Right cardiac atrium (tissue), 5 donors: ENCODE measurements around the gene PPIH. TPM values are rescaled to one million over a fixed set of nuclear protein-coding genes. Genes with fewer than 3 reads are reported as not detected.
A peak's percentile ranks its signal among the peaks of the same experiment; 100 is the strongest.
"Not testable (repeated sequence)": the region's sequence is repeated elsewhere in the genome, so short reads cannot be mapped to it uniquely, and the experiment has no call there.

Source experiments
- ATAC-seq, 2 donors: fragments of 200-7000 bp; cut with Tn5 transposase; one replicate each; pipeline versions ENCODE4 v1.8.0 to v1.9.1; 2020; ENCODE audit warnings: moderate library complexity in 2 of 2, mild to moderate bottlenecking in 1 of 2
- DNase-seq, 3 donors: peaks; one replicate each; pipeline ENCODE4 v3.0.0-alpha.2; 2020
- H3K27ac ChIP-seq: one replicate; pipeline ENCODE4 v1.5.1; 2013; ENCODE audit warnings: mild to moderate bottlenecking, low read length, control low read depth, moderate library complexity
- H3K27me3 ChIP-seq: one replicate; pipeline ENCODE4 v1.6.1; 2013; ENCODE audit not compliant: control insufficient read depth, insufficient read depth
- H3K4me1 ChIP-seq: one replicate; pipeline ENCODE4 v1.6.1; 2013; ENCODE audit warnings: low read length; ENCODE audit not compliant: control insufficient read depth, insufficient read depth
- H3K4me3 ChIP-seq: one replicate; pipeline ENCODE4 v1.5.1; 2013; ENCODE audit warnings: low read length, control low read depth
- H3K9me3 ChIP-seq: one replicate; pipeline ENCODE4 v1.6.1; 2013; ENCODE audit warnings: low read length; ENCODE audit not compliant: control insufficient read depth
- WGBS: extraction: QIAGEN DNeasy Blood & Tissue Kit; methylation state at CpG from one replicate; pipeline ENCODE4 v1.1.7; 2013; 5-methylcytosine and 5-hydroxymethylcytosine counted together
- intact Hi-C, 4 donors: fragments of 100-400 bp; cut with DNase I; formaldehyde crosslinking; loops; one replicate each; pipeline versions ENCODE4 v1.11.0 to v1.14.0; 2022 to 2023
- long read RNA-seq, 4 donors: library from polyadenylated mRNA; unstranded; transcript quantifications; one replicate each; pipeline ENCODE4 v2.0.0, GENCODE V29; 2020 to 2021
- polyA plus RNA-seq: library from polyadenylated mRNA; stranded (reverse); fragments of 200-250 nt; gene quantifications from one replicate; pipeline ENCODE4 v1.2.3, GENCODE V29; 2013
- total RNA-seq, 4 donors: library from RNA; stranded (reverse); fragmentation: NEBNext Ultra II Directional; extraction: Animal tissue kit (Norgen Biotek cat#: 25700); gene quantifications; one replicate each; pipeline ENCODE4 v1.2.1, GENCODE V29; 2021
- donor health status: healthy with polysubstance abuse.
- donor health status: DM: no; HTN: yes; CAD: no.
- donor health status: DM: no; HTN: no; CAD: no.
- donor health status: DM: no; HTN: yes; CAD: no; lungs with severe emphysema.
- donor health status: DM: yes; HTN: yes; CAD: no.

Gene PPIH
- 10 to 100 TPM; 18.7 to 24.2 (median 19.8) TPM for total RNA-seq
- polyA plus RNA-seq, result 27.5 TPM
- long read RNA-seq, donor 1, partial matches to known transcripts, result 0 of 6 reads
- long read RNA-seq, donor 1, other reads (novel, unspliced or antisense), result 3 of 6 reads
- long read RNA-seq, donor 2, partial matches to known transcripts, result 5 of 10 reads
- long read RNA-seq, donor 2, other reads (novel, unspliced or antisense), result 2 of 10 reads
- long read RNA-seq, donor 3, partial matches to known transcripts, result 3 of 12 reads
- long read RNA-seq, donor 3, other reads (novel, unspliced or antisense), result 7 of 12 reads
- long read RNA-seq, donor 4, partial matches to known transcripts, result 5 of 9 reads
- long read RNA-seq, donor 4, other reads (novel, unspliced or antisense), result 2 of 9 reads

DNA sequence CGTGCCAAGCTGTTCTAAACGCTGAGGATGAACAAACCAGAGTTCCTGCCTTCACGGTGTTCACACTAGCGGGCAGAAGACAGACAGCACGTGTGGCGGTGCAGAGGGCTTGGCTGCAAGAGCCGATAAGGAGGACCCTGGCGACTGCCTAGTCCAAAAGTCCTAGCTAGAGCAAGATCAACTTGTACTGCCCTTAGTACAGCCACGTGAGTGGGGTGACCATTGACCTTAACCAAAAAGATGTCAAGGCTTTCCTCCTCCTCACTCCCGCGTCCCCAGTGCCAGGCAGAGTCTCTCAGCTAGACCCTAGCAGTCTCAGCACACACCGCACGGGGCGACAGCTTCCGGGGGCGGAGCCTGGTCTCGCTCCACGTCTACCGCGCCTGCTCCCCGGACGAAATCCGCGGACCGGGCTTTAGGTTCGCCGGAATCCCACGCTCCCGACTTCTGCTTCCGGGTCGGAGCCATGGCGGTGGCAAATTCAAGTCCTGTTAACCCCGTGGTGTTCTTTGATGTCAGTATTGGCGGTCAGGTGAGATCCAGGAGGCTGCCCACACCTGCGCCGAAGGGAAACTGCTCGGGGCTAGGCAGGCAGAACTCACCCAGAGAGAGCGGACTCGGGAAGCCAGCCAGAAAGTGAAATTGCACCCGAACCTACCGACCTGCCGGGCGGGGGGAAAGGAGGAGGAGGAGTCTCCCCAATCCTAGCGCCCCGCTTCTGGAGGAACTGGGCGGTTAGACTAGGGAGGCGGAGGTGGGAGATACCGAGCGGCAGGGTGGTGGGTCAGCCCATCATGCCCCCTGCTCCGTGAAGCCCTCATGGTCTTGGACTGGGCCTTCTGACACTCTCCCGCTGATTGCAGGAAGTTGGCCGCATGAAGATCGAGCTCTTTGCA lies at the start of gene PPIH:
Gene PPIH, plus strand, starts transcription at position 443 of the 896 bp plus-strand sequence. Its CDS starts 24 bp downstream, at position 467.
- Histone ChIP-seq H3K9me3 (no peaks in the 10 kb centered on the region), H3K27me3 (no peaks in the 10 kb centered on the region), H3K4me1 (peaks cover 2% of the 10 kb centered on the region), H3K27ac (peak within 1 kb of the TSS; percentile 83), H3K4me3 (peak within 1 kb of the TSS; percentile 71)
- ATAC-seq, result peak; percentile 100
- under 1% methylated on average over 53 of the region's 53 CpGs for WGBS
- intact Hi-C loops, result no loop called here
- peak; percentile 96 to 98 (median 97) for DNase-seq

DNA sequence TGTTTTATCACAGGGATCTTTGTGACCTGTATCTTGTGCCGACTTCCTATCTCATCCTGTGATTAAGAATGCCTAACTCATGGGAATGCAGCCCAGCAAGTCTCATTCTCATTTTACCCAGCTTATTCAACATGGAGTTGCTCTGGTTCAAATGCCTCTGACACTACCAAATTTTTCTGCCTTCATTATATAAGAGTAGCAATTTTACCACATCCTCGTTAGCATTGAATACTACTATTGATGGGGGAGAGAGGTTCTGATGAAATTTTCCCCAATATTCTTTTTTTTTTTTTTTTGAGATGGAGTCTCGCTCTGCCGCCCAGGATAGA lies 44.5 kb upstream of the PPIH start:
- DNase-seq (no peak), ATAC-seq (no peak)
- H3K27ac ChIP-seq, result no peak overlapping the region
- H3K4me3 ChIP-seq, result no peak overlapping the region
- no peaks in the 10 kb centered on the region for H3K27me3 ChIP-seq
- intact Hi-C loops, result no loop called here
- 92% methylated on average over 4 of the region's 4 CpGs for WGBS
- H3K9me3 ChIP-seq, result no peaks in the 10 kb centered on the region
- no peaks in the 10 kb centered on the region for H3K4me1 ChIP-seq

DNA sequence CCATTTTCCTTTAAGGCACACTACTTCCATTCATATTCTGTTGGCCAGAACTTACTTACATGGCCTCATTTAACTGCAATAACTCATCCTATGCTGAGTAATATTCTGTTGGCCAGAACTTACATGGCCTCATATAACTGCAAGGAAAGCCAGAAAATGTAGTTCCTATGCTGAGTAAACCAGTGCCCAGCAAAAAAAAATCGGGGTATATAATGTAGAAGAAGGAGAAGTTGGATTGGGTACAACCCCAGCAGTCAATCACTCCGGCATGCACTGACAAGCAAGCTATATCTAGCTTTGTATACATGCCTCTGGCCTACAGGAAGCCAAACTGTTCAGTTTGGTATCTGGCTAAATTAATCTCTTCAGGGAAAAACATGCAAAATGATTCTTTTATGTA lies 39.4 kb upstream of the PPIH start:
- intact Hi-C loops, result no loop called here
- no peak overlapping the region for H3K27ac ChIP-seq
- ATAC-seq, result no peak

DNA sequence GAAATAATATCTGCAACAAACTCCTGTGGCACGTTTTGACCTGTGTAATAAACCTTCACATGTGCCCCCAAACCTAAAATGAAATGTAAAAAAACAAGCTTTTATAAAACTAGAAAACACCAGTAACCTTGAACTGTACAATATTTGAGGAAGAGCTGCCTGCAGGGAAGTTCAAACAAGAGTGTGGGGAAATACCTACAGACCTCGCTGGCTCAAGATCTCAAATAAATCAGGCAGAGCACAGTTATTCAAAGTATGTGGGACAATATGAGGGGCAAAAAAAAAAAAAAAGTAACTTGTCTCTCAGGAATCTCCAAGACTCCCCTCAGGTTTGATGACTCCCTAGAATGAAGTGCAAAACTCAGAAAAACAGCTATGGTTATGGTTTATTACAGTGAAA lies 37.9 kb upstream of the PPIH start:
- Histone ChIP-seq H3K9me3 (no peaks in the 10 kb centered on the region), H3K4me3 (no peak overlapping the region), H3K27ac (no peak overlapping the region), H3K27me3 (no peaks in the 10 kb centered on the region), H3K4me1 (no peaks in the 10 kb centered on the region)
- 45% methylated on average over 2 of the region's 2 CpGs for WGBS
- intact Hi-C loops, result no loop called here
- DNase-seq (no peak), ATAC-seq (no peak)

More for the DNA sequence above, 39.4 kb upstream of the PPIH start:
- no peaks in the 10 kb centered on the region for H3K4me1 ChIP-seq
- DNase-seq, result no peak
- H3K9me3 ChIP-seq, result no peaks in the 10 kb centered on the region
- WGBS, result 64% methylated on average over 2 of the region's 2 CpGs
- no peaks in the 10 kb centered on the region for H3K27me3 ChIP-seq
- H3K4me3 ChIP-seq, result no peak overlapping the region

- H3K4me3 ChIP-seq, intact Hi-C loops, H3K9me3 ChIP-seq, ATAC-seq, H3K27me3 ChIP-seq, H3K4me1 ChIP-seq, DNase-seq, H3K27ac ChIP-seq: not testable (repeated sequence)
- WGBS, result 96% methylated on average over 4 of the region's 4 CpGs
These were observed 37.0 kb upstream of the PPIH start for GRCh38 chr1:42621180-42621579.

- ATAC-seq, H3K4me1 ChIP-seq, H3K27me3 ChIP-seq, intact Hi-C loops, H3K4me3 ChIP-seq, H3K27ac ChIP-seq, DNase-seq, H3K9me3 ChIP-seq: not testable (repeated sequence)
- WGBS, result 83% methylated on average over 3 of the region's 3 CpGs
These were observed 31.0 kb upstream of the PPIH start for GRCh38 chr1:42627205-42627604.

DNA sequence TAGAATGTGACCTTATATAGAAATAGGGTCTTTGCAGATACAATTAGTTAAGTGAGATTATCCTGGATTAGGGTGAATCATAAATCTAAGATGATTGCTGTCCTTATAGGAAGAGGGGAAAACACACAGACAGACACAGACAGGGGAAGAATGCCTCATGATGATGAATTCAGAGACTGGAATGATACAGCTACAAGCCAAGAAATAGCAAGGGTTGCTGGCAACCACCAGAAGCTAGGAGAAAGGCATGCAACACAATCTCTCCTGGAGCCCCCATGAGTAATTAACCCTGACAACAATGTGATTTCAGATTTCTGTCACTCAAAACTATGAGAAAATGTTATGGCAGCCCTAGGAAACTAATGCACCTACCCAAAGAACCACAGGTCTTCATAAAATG lies 19.1 kb upstream of the PPIH start:
- intact Hi-C loops, result no loop called here
- DNase-seq (no peak), ATAC-seq (no peak)

DNA sequence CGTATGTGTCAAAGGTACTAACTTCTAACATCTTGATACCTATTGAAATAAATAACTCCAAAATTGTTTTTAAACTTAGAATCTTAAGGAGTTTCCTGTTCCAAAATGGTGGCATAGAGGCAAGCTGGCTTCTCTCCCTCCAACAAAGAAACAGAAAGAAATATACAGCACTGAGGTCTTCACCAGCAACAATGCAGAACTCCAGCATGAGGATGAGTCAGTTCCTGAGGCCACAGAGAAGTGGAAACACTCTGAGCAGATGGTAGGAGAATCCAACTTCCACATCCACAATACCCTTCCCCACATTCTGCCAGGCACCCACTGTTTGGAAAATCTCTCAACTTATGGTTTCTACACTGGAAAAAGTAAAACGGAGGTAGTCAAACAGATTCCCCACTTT lies 12.2 kb upstream of the PPIH start:
- intact Hi-C loops, result no loop called here
- ATAC-seq (no peak), DNase-seq (no peak)
- Histone ChIP-seq H3K27ac (no peak overlapping the region), H3K9me3 (no peaks in the 10 kb centered on the region), H3K4me3 (no peak overlapping the region), H3K4me1 (no peaks in the 10 kb centered on the region), H3K27me3 (no peaks in the 10 kb centered on the region)
- 85% methylated on average over 2 of the region's 2 CpGs for WGBS

More for the DNA sequence above, 19.1 kb upstream of the PPIH start:
- Histone ChIP-seq H3K27ac (no peak overlapping the region), H3K9me3 (no peaks in the 10 kb centered on the region), H3K4me1 (no peaks in the 10 kb centered on the region), H3K27me3 (no peaks in the 10 kb centered on the region), H3K4me3 (no peak overlapping the region)

GRCh38 chr1:42657201-42657600 lies 1.0 kb upstream of the PPIH start:
- WGBS, result 76% methylated on average over 5 of the region's 5 CpGs
- H3K4me3 ChIP-seq, result peak overlapping the region; percentile 71
- intact Hi-C loops, result no loop called here
- H3K9me3 ChIP-seq, result no peaks in the 10 kb centered on the region
- H3K27ac ChIP-seq, result no peak overlapping the region
- H3K4me1 ChIP-seq, result peaks cover 2% of the 10 kb centered on the region
- H3K27me3 ChIP-seq, result no peaks in the 10 kb centered on the region
- DNase-seq, result no peak
- no peak for ATAC-seq

DNA sequence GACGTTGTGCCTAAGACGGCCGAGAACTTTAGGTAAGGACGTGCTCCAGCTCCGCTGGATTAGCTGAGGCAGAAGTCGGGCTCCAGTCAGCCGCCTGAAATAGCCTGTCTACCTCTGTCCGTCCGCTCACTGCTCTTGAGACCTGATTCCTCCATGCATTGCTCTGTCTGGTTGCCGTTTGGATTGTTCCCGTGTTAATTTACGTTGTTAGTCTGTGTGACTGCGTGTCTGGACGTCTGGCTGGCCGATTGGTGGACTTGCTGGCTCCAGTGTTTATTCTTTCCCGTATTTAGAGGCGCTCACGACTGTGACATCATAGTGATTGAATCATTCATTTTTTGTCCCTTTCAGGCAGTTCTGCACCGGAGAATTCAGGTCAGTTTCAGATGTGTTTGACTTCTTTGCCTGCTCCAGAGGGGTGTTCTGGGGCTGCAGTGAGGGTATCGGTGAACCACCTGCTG lies 684 bp downstream of the PPIH start:
- Histone ChIP-seq H3K9me3 (no peaks in the 10 kb centered on the region), H3K27me3 (no peaks in the 10 kb centered on the region), H3K4me1 (peaks cover 2% of the 10 kb centered on the region), H3K27ac (peak overlapping the region; percentile 10), H3K4me3 (peak overlapping the region; percentile 71)
- peak in 1 of 2 donors; percentile 6 for ATAC-seq
- WGBS, result 8% methylated on average over 20 of the region's 20 CpGs
- intact Hi-C loops, result no loop called here
- no peak for DNase-seq

DNA sequence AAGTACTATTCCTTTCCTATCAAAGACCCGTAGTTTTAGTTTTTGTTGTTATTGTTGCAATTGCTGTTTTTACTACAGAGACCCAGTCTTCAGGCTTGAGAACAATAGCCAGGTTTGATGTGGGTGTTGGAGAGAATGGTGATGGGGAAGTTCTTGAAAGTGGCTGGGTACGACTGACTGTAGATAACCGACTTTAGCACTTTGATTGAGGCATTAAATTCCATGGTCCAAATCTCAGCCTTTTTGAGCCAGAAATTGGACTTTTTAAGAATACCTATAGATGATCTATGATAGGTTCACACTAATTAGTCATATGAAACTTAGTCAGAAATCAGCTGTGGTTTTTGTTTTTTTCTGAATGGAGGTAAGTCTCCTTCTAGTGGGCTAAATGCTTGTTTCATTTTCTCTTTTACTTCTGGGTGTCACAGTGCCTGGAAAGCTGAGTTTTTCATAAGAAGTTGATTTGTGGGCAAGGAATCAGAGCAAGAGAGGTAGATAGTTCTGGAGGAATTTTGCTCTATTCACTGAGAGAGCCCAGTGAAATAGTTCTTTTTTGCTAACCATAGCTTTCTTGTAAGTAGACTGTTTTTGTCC lies 2.8 kb downstream of the PPIH start:
- Histone ChIP-seq H3K9me3 (no peaks in the 10 kb centered on the region), H3K4me3 (no peak overlapping the region), H3K4me1 (peaks cover 2% of the 10 kb centered on the region), H3K27me3 (no peaks in the 10 kb centered on the region), H3K27ac (no peak overlapping the region)
- DNase-seq, result no peak
- WGBS, result 78% methylated on average over 3 of the region's 3 CpGs
- intact Hi-C loops, result no loop called here
- ATAC-seq, result no peak
